GM19452 (cell line): Measurements from ENCODE around the gene TMED10.
"Not testable (repeated sequence)": the region's sequence is repeated elsewhere in the genome, so short reads cannot be mapped to it uniquely, and the experiment has no call there.

Source experiments
- ATAC-seq: cut with Tn5 transposase; IDR thresholded peaks from one replicate; pipeline ENCODE4 v1.9.1; 2021; ENCODE audit not compliant: unreplicated experiment

TMED10 gene

GRCh38 chr14:75128596-75128990 lies 47.8 kb downstream of the TMED10 start:
- no peak for ATAC-seq

GRCh38 chr14:75127903-75128595 lies 48.4 kb downstream of the TMED10 start:
- no peak for ATAC-seq

GRCh38 chr14:75127474-75127820 lies 49.0 kb downstream of the TMED10 start:
- not testable (repeated sequence) for ATAC-seq

GRCh38 chr14:75126679-75127473 lies 49.5 kb downstream of the TMED10 start, which contains the start of gene NEK9:
Gene NEK9, minus strand, starts transcription at chr14:75127048. Its CDS starts 127 bp downstream, at chr14:75126921.
- ATAC-seq, result peak; percentile 76

GRCh38 chr14:75126121-75126544 lies 50.3 kb downstream of the TMED10 start:
- no peak for ATAC-seq

GRCh38 chr14:75125617-75126016 lies 50.8 kb downstream of the TMED10 start:
- no peak for ATAC-seq

- ATAC-seq, result no peak
Measured at GRCh38 chr14:75123991-75124390, 52.4 kb downstream of the TMED10 start.

GRCh38 chr14:75121552-75121951 lies 54.9 kb downstream of the TMED10 start:
- ATAC-seq, result no peak

GRCh38 chr14:75120541-75121291 lies 55.7 kb downstream of the TMED10 start:
- no peak for ATAC-seq

- ATAC-seq, result no peak
Measured at GRCh38 chr14:75119056-75119455, 57.4 kb downstream of the TMED10 start.

GRCh38 chr14:75113932-75114539 lies 62.4 kb downstream of the TMED10 start:
- no peak for ATAC-seq

GRCh38 chr14:75109877-75110276 lies 66.5 kb downstream of the TMED10 start:
- no peak for ATAC-seq

GRCh38 chr14:75107186-75107585 lies 69.2 kb downstream of the TMED10 start:
- ATAC-seq, result no peak

- ATAC-seq, result no peak
Measured at GRCh38 chr14:75101491-75101890, 74.9 kb downstream of the TMED10 start.

GRCh38 chr14:75098682-75099081 lies 77.7 kb downstream of the TMED10 start:
- no peak for ATAC-seq

GRCh38 chr14:75098212-75098611 lies 78.2 kb downstream of the TMED10 start:
- no peak for ATAC-seq

- ATAC-seq, result no peak
Measured at GRCh38 chr14:75096959-75097358, 79.5 kb downstream of the TMED10 start.

- no peak for ATAC-seq
Measured at GRCh38 chr14:75095690-75096089, 80.7 kb downstream of the TMED10 start.

- ATAC-seq, result no peak
Measured at GRCh38 chr14:75094896-75095295, 81.5 kb downstream of the TMED10 start.

GRCh38 chr14:75092698-75093097 lies 83.7 kb downstream of the TMED10 start:
- ATAC-seq, result no peak

GRCh38 chr14:75091251-75091650 lies 85.2 kb downstream of the TMED10 start:
- ATAC-seq, result no peak
